Measurements from ENCODE around the gene KLF17. TPM values are rescaled to one million over a fixed set of nuclear protein-coding genes. Genes with fewer than 3 reads are reported as not detected.

KLF17 gene
- total RNA-seq, 1 experiment from 2014 or later, result 0.26 TPM

GRCh38 chr1:44079566-44079965, 39.1 kb upstream of the KLF17 start:
- Histone ChIP-seq H3K4me3 (ENCODE audit: low read length) (no peak overlapping the region), H3K79me2 (ENCODE audit: low read length) (no peaks in the 10 kb centered on the region), H3K9me3 (ENCODE audit: low read length) (no peaks in the 10 kb centered on the region), H2AFZ (ENCODE audit: low read length) (no peak overlapping the region), H3F3A (ENCODE audit: low read length, unreplicated experiment) (no peaks in the 10 kb centered on the region), H3K4me2 (ENCODE audit: low read length) (no peak overlapping the region), H3K9me2 (replicated peaks; ENCODE audit: low read length) (no peaks in the 10 kb centered on the region), H3K27me3 (ENCODE audit: low read length) (no peaks in the 10 kb centered on the region), H3K4me1 (ENCODE audit: insufficient read depth, low read length) (no peaks in the 10 kb centered on the region), H3K9ac (ENCODE audit: low read length) (no peak overlapping the region), H3K36me3 (ENCODE audit: low read depth, low read length) (no peaks in the 10 kb centered on the region), H4K20me1 (ENCODE audit: low read length) (no peaks in the 10 kb centered on the region), H3K27ac (ENCODE audit: low read length) (no peak overlapping the region)
- ChIA-PET POLR2A (ENCODE audit: unreplicated experiment) (no interaction called here), CTCF (no interaction called here)
- no TSS peak for BruUV-seq (replicated peaks)
- no peak for ATAC-seq
- TF ChIP-seq CTCF (conservative IDR thresholded peaks at IDR 0.05; ENCODE audit: low read depth, low read length) (no peak), EZH2 (IDR thresholded peaks at IDR 0.05; ENCODE audit: low read length, unreplicated experiment) (no peak), EZH2phosphoT487 (IDR thresholded peaks at IDR 0.05; ENCODE audit: borderline replicate concordance, low read length) (no peak)
- intact Hi-C loops (cut with micrococcal nuclease), result no loop called here
- no peak for DNase-seq

GRCh38 chr1:44084998-44085675, 33.5 kb upstream of the KLF17 start:
- H3K9ac ChIP-seq (ENCODE audit: low read length), result no peak overlapping the region
- ChIA-PET POLR2A (ENCODE audit: unreplicated experiment) (no interaction called here), CTCF (interaction anchor here (0.5 kb wide), 1 partner anchor 618 kb away, joined by 3 read pairs; no protein-coding TSS in a partner anchor)
- H3K4me3 ChIP-seq (ENCODE audit: low read length), result no peak overlapping the region
- ATAC-seq (peak; percentile 69), DNase-seq (peak; percentile 84)
- intact Hi-C loops (cut with micrococcal nuclease), result no loop called here
- H3K9me3 ChIP-seq (ENCODE audit: low read length), result no peaks in the 10 kb centered on the region
- H3K4me2 ChIP-seq (ENCODE audit: low read length), result no peak overlapping the region
- peaks cover 14% of the 10 kb centered on the region for H3K4me1 ChIP-seq (ENCODE audit: insufficient read depth, low read length)
- no peaks in the 10 kb centered on the region for H3K27me3 ChIP-seq (ENCODE audit: low read length)
- no peaks in the 10 kb centered on the region for H3K9me2 ChIP-seq (replicated peaks; ENCODE audit: low read length)
- no peaks in the 10 kb centered on the region for H4K20me1 ChIP-seq (ENCODE audit: low read length)
- H2AFZ ChIP-seq (ENCODE audit: low read length), result no peak overlapping the region
- no peak overlapping the region for H3K27ac ChIP-seq (ENCODE audit: low read length)
- H3K36me3 ChIP-seq (ENCODE audit: low read depth, low read length), result no peaks in the 10 kb centered on the region
- no peaks in the 10 kb centered on the region for H3F3A ChIP-seq (ENCODE audit: low read length, unreplicated experiment)
- TF ChIP-seq EZH2phosphoT487 (IDR thresholded peaks at IDR 0.05; ENCODE audit: borderline replicate concordance, low read length) (no peak), EZH2 (IDR thresholded peaks at IDR 0.05; ENCODE audit: low read length, unreplicated experiment) (no peak), CTCF (conservative IDR thresholded peaks at IDR 0.05; ENCODE audit: low read depth, low read length) (no peak)
- BruUV-seq (replicated peaks), result no TSS peak
- no peaks in the 10 kb centered on the region for H3K79me2 ChIP-seq (ENCODE audit: low read length)

GRCh38 chr1:44086692-44087474, 31.7 kb upstream of the KLF17 start:
- H3K27ac ChIP-seq (ENCODE audit: low read length), result no peak overlapping the region
- POLR2A ChIA-PET (ENCODE audit: unreplicated experiment), result no interaction called here

More at GRCh38 chr1:44086692-44087474, 31.7 kb upstream of the KLF17 start:
- ATAC-seq (no peak), DNase-seq (no peak)
- no peaks in the 10 kb centered on the region for H3K79me2 ChIP-seq (ENCODE audit: low read length)
- BruUV-seq (replicated peaks), result no TSS peak
- no peak overlapping the region for H3K4me2 ChIP-seq (ENCODE audit: low read length)
- H3K36me3 ChIP-seq (ENCODE audit: low read depth, low read length), result no peaks in the 10 kb centered on the region
- no peaks in the 10 kb centered on the region for H3K9me3 ChIP-seq (ENCODE audit: low read length)
- no peaks in the 10 kb centered on the region for H3F3A ChIP-seq (ENCODE audit: low read length, unreplicated experiment)
- H3K4me3 ChIP-seq (ENCODE audit: low read length), result no peak overlapping the region
- no peak overlapping the region for H2AFZ ChIP-seq (ENCODE audit: low read length)
- CTCF ChIA-PET, result no interaction called here
- no peaks in the 10 kb centered on the region for H3K9me2 ChIP-seq (replicated peaks; ENCODE audit: low read length)
- intact Hi-C loops (cut with micrococcal nuclease), result no loop called here
- H3K4me1 ChIP-seq (ENCODE audit: insufficient read depth, low read length), result peaks cover 14% of the 10 kb centered on the region
- H3K9ac ChIP-seq (ENCODE audit: low read length), result no peak overlapping the region
- no peaks in the 10 kb centered on the region for H4K20me1 ChIP-seq (ENCODE audit: low read length)
- TF ChIP-seq EZH2 (IDR thresholded peaks at IDR 0.05; ENCODE audit: low read length, unreplicated experiment) (no peak), CTCF (conservative IDR thresholded peaks at IDR 0.05; ENCODE audit: low read depth, low read length) (no peak), EZH2phosphoT487 (IDR thresholded peaks at IDR 0.05; ENCODE audit: borderline replicate concordance, low read length) (no peak)
- H3K27me3 ChIP-seq (ENCODE audit: low read length), result no peaks in the 10 kb centered on the region
